Endothelial cell (in vitro differentiated cells): ENCODE measurements around the gene TBC1D13. TPM values are rescaled to one million over a fixed set of nuclear protein-coding genes. Genes with fewer than 3 reads are reported as not detected.
A peak's percentile ranks its signal among the peaks of the same experiment; 100 is the strongest.

Source experiments
- DNase-seq: peaks from one replicate; pipeline ENCODE4 v3.0.0; 2021; ENCODE audit warnings: low spot score
- H3K27ac Mint-ChIP-seq: one replicate; pipeline ENCODE4 v1.8.0; 2021; ENCODE audit warnings: mixed read lengths, inconsistent platforms; ENCODE audit not compliant: unreplicated experiment
- H3K27me3 Mint-ChIP-seq: one replicate; pipeline ENCODE4 v1.8.0; 2021; ENCODE audit warnings: mild to moderate bottlenecking, moderate library complexity, mixed read lengths, inconsistent platforms; ENCODE audit not compliant: unreplicated experiment
- H3K36me3 Mint-ChIP-seq: one replicate; pipeline ENCODE4 v1.8.0; 2021; ENCODE audit warnings: mild to moderate bottlenecking, low read depth, mixed read lengths, inconsistent platforms; ENCODE audit not compliant: unreplicated experiment
- H3K4me1 Mint-ChIP-seq: one replicate; pipeline ENCODE4 v1.8.0; 2021; ENCODE audit warnings: mild to moderate bottlenecking, mixed read lengths, inconsistent platforms; ENCODE audit not compliant: unreplicated experiment
- H3K4me3 Mint-ChIP-seq: one replicate; pipeline ENCODE4 v1.8.0; 2021; ENCODE audit warnings: mild to moderate bottlenecking, mixed read lengths, inconsistent platforms; ENCODE audit not compliant: unreplicated experiment
- H3K9me3 Mint-ChIP-seq: one replicate; pipeline ENCODE4 v1.8.0; 2021; ENCODE audit warnings: mixed read lengths, inconsistent platforms; ENCODE audit not compliant: unreplicated experiment
- total RNA-seq: library from RNA; stranded (reverse); fragmentation: NEBNext Ultra II Directional; extraction: Animal tissue kit (Norgen Biotek cat#: 25700); gene quantifications from one replicate; pipeline ENCODE4 v1.2.1, GENCODE V29; 2021; ENCODE audit not compliant: unreplicated experiment
- TF ChIP-seq, protein P1 (sequence below): fragments of 200-600 bp; sonication (generic); IDR thresholded peaks from one replicate; pipeline ENCODE4 v1.5.0; 2021; ENCODE audit warnings: antibody characterized with exemption; ENCODE audit not compliant: unreplicated experiment

Gene TBC1D13
- total RNA-seq, 1 donor from 2014 or later: 58.8 TPM

GRCh38 chr9:128809831-128810230 is 22.8 kb downstream of the TBC1D13 start:
- H3K9me3 Mint-ChIP-seq: no peaks in the 10 kb centered on the region
- TF ChIP-seq, protein P1, sequence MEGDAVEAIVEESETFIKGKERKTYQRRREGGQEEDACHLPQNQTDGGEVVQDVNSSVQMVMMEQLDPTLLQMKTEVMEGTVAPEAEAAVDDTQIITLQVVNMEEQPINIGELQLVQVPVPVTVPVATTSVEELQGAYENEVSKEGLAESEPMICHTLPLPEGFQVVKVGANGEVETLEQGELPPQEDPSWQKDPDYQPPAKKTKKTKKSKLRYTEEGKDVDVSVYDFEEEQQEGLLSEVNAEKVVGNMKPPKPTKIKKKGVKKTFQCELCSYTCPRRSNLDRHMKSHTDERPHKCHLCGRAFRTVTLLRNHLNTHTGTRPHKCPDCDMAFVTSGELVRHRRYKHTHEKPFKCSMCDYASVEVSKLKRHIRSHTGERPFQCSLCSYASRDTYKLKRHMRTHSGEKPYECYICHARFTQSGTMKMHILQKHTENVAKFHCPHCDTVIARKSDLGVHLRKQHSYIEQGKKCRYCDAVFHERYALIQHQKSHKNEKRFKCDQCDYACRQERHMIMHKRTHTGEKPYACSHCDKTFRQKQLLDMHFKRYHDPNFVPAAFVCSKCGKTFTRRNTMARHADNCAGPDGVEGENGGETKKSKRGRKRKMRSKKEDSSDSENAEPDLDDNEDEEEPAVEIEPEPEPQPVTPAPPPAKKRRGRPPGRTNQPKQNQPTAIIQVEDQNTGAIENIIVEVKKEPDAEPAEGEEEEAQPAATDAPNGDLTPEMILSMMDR: peak; percentile 27
- peak overlapping the region; percentile 49 for H3K4me3 Mint-ChIP-seq
- no peaks in the 10 kb centered on the region for H3K4me1 Mint-ChIP-seq
- H3K27me3 Mint-ChIP-seq: peaks cover 1% of the 10 kb centered on the region
- no peak overlapping the region for H3K27ac Mint-ChIP-seq
- H3K36me3 Mint-ChIP-seq: peaks cover 14% of the 10 kb centered on the region
- no peak for DNase-seq

- Mint-ChIP-seq H3K4me3 (no peak overlapping the region), H3K27ac (no peak overlapping the region), H3K4me1 (no peaks in the 10 kb centered on the region), H3K9me3 (no peaks in the 10 kb centered on the region), H3K36me3 (peaks cover 14% of the 10 kb centered on the region), H3K27me3 (peaks cover 1% of the 10 kb centered on the region)
- DNase-seq: no peak
- TF ChIP-seq, protein P1: no peak
These were observed 23.8 kb downstream of the TBC1D13 start for GRCh38 chr9:128810873-128811272.

- H3K4me1 Mint-ChIP-seq: peaks cover 3% of the 10 kb centered on the region
- DNase-seq: peak; percentile 100
These were observed 31.2 kb downstream of the TBC1D13 start, which contains the start of gene ENDOG for GRCh38 chr9:128818099-128818838. TSS of gene ENDOG (plus strand) at chr9:128818500. CDS start at chr9:128818685, 185 bp downstream.

DNA sequence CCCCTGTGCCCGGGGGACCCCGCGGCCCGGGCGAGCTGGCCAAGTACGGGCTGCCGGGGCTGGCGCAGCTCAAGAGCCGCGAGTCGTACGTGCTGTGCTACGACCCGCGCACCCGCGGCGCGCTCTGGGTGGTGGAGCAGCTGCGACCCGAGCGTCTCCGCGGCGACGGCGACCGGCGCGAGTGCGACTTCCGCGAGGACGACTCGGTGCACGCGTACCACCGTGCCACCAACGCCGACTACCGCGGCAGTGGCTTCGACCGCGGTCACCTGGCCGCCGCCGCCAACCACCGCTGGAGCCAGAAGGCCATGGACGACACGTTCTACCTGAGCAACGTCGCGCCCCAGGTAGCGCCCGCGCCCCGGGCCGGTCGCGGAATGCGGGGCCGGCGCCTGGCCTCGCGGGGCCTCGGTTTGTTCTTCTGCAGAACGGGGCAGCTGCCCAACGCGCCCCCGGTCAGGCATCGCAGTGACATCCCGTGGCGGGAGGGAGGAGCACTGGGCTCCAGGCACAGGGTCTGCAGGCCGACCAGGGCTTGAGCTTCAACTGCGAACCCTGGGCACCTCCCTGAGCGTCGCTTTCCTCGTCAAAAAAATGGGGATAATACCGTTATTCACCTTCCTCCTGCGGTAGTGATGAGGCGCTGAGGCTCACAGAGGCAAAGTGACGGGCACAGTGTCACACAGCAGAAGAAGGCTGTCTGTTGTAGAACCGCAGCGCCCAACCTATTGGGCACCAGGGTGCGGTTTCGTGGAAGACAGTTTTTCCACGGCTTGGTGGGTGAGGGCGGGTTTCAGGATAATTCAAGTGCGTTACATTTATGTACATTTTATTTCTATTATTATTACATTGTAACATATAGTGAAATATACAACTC is 32.0 kb downstream of the TBC1D13 start:
- Mint-ChIP-seq H3K9me3 (no peaks in the 10 kb centered on the region), H3K27ac (peak overlapping the region; percentile 36), H3K4me3 (peak overlapping the region; percentile 81), H3K36me3 (peaks cover 9% of the 10 kb centered on the region), H3K4me1 (peaks cover 3% of the 10 kb centered on the region), H3K27me3 (peaks cover 8% of the 10 kb centered on the region)
- TF ChIP-seq, protein P1: no peak
- DNase-seq: peak; percentile 42

More at GRCh38 chr9:128818099-128818838, 31.2 kb downstream of the TBC1D13 start, which contains the start of gene ENDOG:
- Mint-ChIP-seq H3K4me3 (peak within 1 kb of the TSS; percentile 81), H3K9me3 (no peaks in the 10 kb centered on the region), H3K36me3 (peaks cover 9% of the 10 kb centered on the region), H3K27ac (peak within 1 kb of the TSS; percentile 36), H3K27me3 (peaks cover 7% of the 10 kb centered on the region)
- TF ChIP-seq, protein P1: peak; percentile 78
